ENCODE results near the gene OSER1.

The OSER1 gene

GRCh38 chr20:44180814-44181213, 29.8 kb downstream of the OSER1 start:
- no peak for DNase-seq (ENCODE audit: low spot score)
- no peak for FAIRE-seq

GRCh38 chr20:44176833-44177534, 33.6 kb downstream of the OSER1 start:
- DNase-seq (ENCODE audit: low spot score) (peak; percentile 80), FAIRE-seq (peak; percentile 50)

- no peak for DNase-seq (ENCODE audit: low spot score)
- no peak for FAIRE-seq
Measured at GRCh38 chr20:44174996-44175765, 35.4 kb downstream of the OSER1 start.

- no peak for DNase-seq (ENCODE audit: low spot score)
- FAIRE-seq: no peak
Measured at GRCh38 chr20:44173846-44174245, 36.7 kb downstream of the OSER1 start.

- no peak for FAIRE-seq
Measured at GRCh38 chr20:44173116-44173515, 37.5 kb downstream of the OSER1 start.

GRCh38 chr20:44172572-44172950, 38.0 kb downstream of the OSER1 start:
- DNase-seq (ENCODE audit: low spot score): no peak
- FAIRE-seq: no peak

More at GRCh38 chr20:44173116-44173515, 37.5 kb downstream of the OSER1 start:
- DNase-seq (ENCODE audit: low spot score): no peak

- DNase-seq (ENCODE audit: low spot score) (no peak), FAIRE-seq (no peak)
Measured at GRCh38 chr20:44171775-44172571, 38.6 kb downstream of the OSER1 start.

GRCh38 chr20:44170816-44171410, 39.7 kb downstream of the OSER1 start:
- DNase-seq (ENCODE audit: low spot score): no peak
- FAIRE-seq: no peak

- no peak for FAIRE-seq
- DNase-seq (ENCODE audit: low spot score): no peak
Measured at GRCh38 chr20:44167736-44168135, 42.8 kb downstream of the OSER1 start.

- peak; percentile 63 for FAIRE-seq
Measured at GRCh38 chr20:44166477-44166876, 44.1 kb downstream of the OSER1 start.

GRCh38 chr20:44166008-44166407, 44.6 kb downstream of the OSER1 start:
- peak; percentile 90 for FAIRE-seq

More at GRCh38 chr20:44166477-44166876, 44.1 kb downstream of the OSER1 start:
- DNase-seq (ENCODE audit: low spot score): peak; percentile 59

GRCh38 chr20:44160133-44160532, 50.4 kb downstream of the OSER1 start:
- no peak for FAIRE-seq
- DNase-seq (ENCODE audit: low spot score): no peak

More at GRCh38 chr20:44166008-44166407, 44.6 kb downstream of the OSER1 start:
- DNase-seq (ENCODE audit: low spot score): peak; percentile 63

GRCh38 chr20:44159711-44160110, 50.9 kb downstream of the OSER1 start:
- peak; percentile 37 for FAIRE-seq

GRCh38 chr20:44159125-44159524, 51.4 kb downstream of the OSER1 start:
- DNase-seq (ENCODE audit: low spot score): no peak
- FAIRE-seq: peak; percentile 9

More at GRCh38 chr20:44159711-44160110, 50.9 kb downstream of the OSER1 start:
- no peak for DNase-seq (ENCODE audit: low spot score)

- no peak for DNase-seq (ENCODE audit: low spot score)
- no peak for FAIRE-seq
Measured at GRCh38 chr20:44157061-44157460, 53.5 kb downstream of the OSER1 start.

GRCh38 chr20:44154521-44155001, 56.0 kb downstream of the OSER1 start:
- no peak for FAIRE-seq
- no peak for DNase-seq (ENCODE audit: low spot score)

GRCh38 chr20:44153636-44154043, 56.9 kb downstream of the OSER1 start:
- DNase-seq (ENCODE audit: low spot score): no peak
- peak; percentile 5 for FAIRE-seq

GRCh38 chr20:44151621-44152416, 58.8 kb downstream of the OSER1 start:
- DNase-seq (ENCODE audit: low spot score): peak; percentile 85

GRCh38 chr20:44146272-44146671, 64.3 kb downstream of the OSER1 start:
- no peak for DNase-seq (ENCODE audit: low spot score)
- no peak for FAIRE-seq

More at GRCh38 chr20:44151621-44152416, 58.8 kb downstream of the OSER1 start:
- peak; percentile 27 for FAIRE-seq

All from urothelium cell line (cell line).